ENCODE data around the gene ATP1A4. TPM values are rescaled to one million over a fixed set of nuclear protein-coding genes. Genes with fewer than 3 reads are reported as not detected.

ATP1A4 gene
- total and polyA plus RNA-seq, 4 donors, result not detected

DNA sequence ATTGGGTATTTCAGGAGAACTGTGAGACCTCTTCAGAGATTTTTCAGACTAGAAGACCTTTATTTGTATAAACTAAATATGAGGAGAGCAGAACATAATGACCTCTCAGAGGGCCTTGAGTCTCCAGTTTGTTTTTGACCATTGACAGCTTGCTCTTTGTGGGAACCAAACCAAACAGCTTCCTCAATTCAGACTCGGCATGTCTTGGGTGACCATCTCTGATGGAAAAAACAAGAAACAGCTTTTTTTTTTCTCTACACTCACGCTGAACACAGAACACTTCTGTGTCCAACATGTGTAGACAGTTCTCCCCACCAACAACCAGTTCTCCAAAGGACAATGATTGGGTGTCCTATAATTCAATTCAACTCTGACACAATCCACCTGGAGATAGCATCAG lies 11.5 kb downstream of the ATP1A4 start:
- TF ChIP-seq, protein P1, sequence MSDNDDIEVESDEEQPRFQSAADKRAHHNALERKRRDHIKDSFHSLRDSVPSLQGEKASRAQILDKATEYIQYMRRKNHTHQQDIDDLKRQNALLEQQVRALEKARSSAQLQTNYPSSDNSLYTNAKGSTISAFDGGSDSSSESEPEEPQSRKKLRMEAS (IDR thresholded peaks at IDR 0.05), result no peak
- TF ChIP-seq JUND (IDR thresholded peaks at IDR 0.05), result no peak
- no peak for TF ChIP-seq YY1 (IDR thresholded peaks at IDR 0.05)
- TF ChIP-seq, protein P2, sequence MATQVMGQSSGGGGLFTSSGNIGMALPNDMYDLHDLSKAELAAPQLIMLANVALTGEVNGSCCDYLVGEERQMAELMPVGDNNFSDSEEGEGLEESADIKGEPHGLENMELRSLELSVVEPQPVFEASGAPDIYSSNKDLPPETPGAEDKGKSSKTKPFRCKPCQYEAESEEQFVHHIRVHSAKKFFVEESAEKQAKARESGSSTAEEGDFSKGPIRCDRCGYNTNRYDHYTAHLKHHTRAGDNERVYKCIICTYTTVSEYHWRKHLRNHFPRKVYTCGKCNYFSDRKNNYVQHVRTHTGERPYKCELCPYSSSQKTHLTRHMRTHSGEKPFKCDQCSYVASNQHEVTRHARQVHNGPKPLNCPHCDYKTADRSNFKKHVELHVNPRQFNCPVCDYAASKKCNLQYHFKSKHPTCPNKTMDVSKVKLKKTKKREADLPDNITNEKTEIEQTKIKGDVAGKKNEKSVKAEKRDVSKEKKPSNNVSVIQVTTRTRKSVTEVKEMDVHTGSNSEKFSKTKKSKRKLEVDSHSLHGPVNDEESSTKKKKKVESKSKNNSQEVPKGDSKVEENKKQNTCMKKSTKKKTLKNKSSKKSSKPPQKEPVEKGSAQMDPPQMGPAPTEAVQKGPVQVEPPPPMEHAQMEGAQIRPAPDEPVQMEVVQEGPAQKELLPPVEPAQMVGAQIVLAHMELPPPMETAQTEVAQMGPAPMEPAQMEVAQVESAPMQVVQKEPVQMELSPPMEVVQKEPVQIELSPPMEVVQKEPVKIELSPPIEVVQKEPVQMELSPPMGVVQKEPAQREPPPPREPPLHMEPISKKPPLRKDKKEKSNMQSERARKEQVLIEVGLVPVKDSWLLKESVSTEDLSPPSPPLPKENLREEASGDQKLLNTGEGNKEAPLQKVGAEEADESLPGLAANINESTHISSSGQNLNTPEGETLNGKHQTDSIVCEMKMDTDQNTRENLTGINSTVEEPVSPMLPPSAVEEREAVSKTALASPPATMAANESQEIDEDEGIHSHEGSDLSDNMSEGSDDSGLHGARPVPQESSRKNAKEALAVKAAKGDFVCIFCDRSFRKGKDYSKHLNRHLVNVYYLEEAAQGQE (IDR thresholded peaks at IDR 0.05), result no peak
- no peak for TF ChIP-seq TAF1 (conservative IDR thresholded peaks at IDR 0.05)
- TF ChIP-seq, protein P3, sequence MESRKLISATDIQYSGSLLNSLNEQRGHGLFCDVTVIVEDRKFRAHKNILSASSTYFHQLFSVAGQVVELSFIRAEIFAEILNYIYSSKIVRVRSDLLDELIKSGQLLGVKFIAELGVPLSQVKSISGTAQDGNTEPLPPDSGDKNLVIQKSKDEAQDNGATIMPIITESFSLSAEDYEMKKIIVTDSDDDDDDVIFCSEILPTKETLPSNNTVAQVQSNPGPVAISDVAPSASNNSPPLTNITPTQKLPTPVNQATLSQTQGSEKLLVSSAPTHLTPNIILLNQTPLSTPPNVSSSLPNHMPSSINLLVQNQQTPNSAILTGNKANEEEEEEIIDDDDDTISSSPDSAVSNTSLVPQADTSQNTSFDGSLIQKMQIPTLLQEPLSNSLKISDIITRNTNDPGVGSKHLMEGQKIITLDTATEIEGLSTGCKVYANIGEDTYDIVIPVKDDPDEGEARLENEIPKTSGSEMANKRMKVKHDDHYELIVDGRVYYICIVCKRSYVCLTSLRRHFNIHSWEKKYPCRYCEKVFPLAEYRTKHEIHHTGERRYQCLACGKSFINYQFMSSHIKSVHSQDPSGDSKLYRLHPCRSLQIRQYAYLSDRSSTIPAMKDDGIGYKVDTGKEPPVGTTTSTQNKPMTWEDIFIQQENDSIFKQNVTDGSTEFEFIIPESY (IDR thresholded peaks at IDR 0.05), result no peak
- no peak overlapping the region for H3K9ac ChIP-seq (ENCODE audit: low read depth in 1 of 2, low read length in 2 of 2)
- DNase-seq (ENCODE audit: low spot score), result no peak
- H3K9me3 ChIP-seq (ENCODE audit: control insufficient read depth in 4 of 4, low read length in 3 of 4), result no peaks in the 10 kb centered on the region
- WGBS, result 82% methylated on average over 2 of the region's 2 CpGs
- no peaks in the 10 kb centered on the region for H3K27me3 ChIP-seq (ENCODE audit: control insufficient read depth in 4 of 4, insufficient read depth in 4 of 4, low read length in 3 of 4)
- no peak overlapping the region for H3K27ac ChIP-seq (ENCODE audit: low read depth in 1 of 2, low read length in 2 of 2)
- H3K4me1 ChIP-seq (ENCODE audit: control insufficient read depth in 4 of 4, insufficient read depth in 4 of 4, low read length in 3 of 4), result no peaks in the 10 kb centered on the region
- no peak overlapping the region for H3K4me3 ChIP-seq (ENCODE audit: low read depth in 1 of 3, low read length in 3 of 3)
- no peaks in the 10 kb centered on the region for H3K36me3 ChIP-seq (ENCODE audit: control insufficient read depth in 4 of 4, insufficient read depth in 3 of 4, low read depth in 1 of 4, low read length in 3 of 4)

DNA sequence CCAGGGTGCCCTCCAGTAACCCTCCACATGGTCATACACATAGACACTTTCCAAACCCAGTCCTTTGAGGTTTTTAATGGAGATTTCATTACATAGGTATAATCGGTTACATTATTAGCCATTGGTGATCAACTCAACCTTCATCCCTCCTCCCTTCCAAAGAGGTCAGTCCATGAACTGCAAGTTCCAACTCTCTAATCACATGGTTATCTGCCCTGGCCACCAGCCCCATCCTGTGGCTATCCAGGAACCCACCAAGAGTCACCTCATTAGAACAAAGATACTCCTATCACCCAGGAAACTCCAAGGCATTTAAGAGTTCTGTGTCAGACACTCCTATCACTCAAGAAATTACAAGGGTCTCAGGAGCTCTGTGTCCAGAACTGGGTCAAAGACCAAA lies 12.2 kb downstream of the ATP1A4 start:
- DNase-seq (ENCODE audit: low spot score), result no peak
- no peaks in the 10 kb centered on the region for H3K4me1 ChIP-seq (ENCODE audit: control insufficient read depth in 4 of 4, insufficient read depth in 4 of 4, low read length in 3 of 4)
- no peaks in the 10 kb centered on the region for H3K9me3 ChIP-seq (ENCODE audit: control insufficient read depth in 4 of 4, low read length in 3 of 4)
- 94% methylated on average over 1 of the region's 1 CpG for WGBS
- H3K4me3 ChIP-seq (ENCODE audit: low read depth in 1 of 3, low read length in 3 of 3), result no peak overlapping the region
- H3K27ac ChIP-seq (ENCODE audit: low read depth in 1 of 2, low read length in 2 of 2), result no peak overlapping the region
- TF ChIP-seq JUND (IDR thresholded peaks at IDR 0.05) (no peak), FOXA2 (IDR thresholded peaks at IDR 0.05) (no peak), RAD21 (IDR thresholded peaks at IDR 0.05) (peak in 1 of 2 donors; percentile 34)
- TF ChIP-seq, protein P4, sequence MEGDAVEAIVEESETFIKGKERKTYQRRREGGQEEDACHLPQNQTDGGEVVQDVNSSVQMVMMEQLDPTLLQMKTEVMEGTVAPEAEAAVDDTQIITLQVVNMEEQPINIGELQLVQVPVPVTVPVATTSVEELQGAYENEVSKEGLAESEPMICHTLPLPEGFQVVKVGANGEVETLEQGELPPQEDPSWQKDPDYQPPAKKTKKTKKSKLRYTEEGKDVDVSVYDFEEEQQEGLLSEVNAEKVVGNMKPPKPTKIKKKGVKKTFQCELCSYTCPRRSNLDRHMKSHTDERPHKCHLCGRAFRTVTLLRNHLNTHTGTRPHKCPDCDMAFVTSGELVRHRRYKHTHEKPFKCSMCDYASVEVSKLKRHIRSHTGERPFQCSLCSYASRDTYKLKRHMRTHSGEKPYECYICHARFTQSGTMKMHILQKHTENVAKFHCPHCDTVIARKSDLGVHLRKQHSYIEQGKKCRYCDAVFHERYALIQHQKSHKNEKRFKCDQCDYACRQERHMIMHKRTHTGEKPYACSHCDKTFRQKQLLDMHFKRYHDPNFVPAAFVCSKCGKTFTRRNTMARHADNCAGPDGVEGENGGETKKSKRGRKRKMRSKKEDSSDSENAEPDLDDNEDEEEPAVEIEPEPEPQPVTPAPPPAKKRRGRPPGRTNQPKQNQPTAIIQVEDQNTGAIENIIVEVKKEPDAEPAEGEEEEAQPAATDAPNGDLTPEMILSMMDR (IDR thresholded peaks at IDR 0.05; ENCODE audit: low read depth, low read length, missing input control), result peak; percentile 7
- H3K27me3 ChIP-seq (ENCODE audit: control insufficient read depth in 4 of 4, insufficient read depth in 4 of 4, low read length in 3 of 4), result no peaks in the 10 kb centered on the region
- H3K36me3 ChIP-seq (ENCODE audit: control insufficient read depth in 4 of 4, insufficient read depth in 3 of 4, low read depth in 1 of 4, low read length in 3 of 4), result no peaks in the 10 kb centered on the region
- no peak overlapping the region for H3K9ac ChIP-seq (ENCODE audit: low read depth in 1 of 2, low read length in 2 of 2)

DNA sequence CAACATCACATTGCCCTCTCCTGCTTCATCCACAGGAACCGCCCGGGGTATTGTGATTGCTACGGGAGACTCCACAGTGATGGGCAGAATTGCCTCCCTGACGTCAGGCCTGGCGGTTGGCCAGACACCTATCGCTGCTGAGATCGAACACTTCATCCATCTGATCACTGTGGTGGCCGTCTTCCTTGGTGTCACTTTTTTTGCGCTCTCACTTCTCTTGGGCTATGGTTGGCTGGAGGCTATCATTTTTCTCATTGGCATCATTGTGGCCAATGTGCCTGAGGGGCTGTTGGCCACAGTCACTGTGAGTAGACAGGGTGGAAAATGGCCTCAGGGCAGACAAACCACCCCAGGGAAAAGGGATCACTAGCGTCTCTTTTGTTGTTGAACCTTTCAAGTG lies 12.7 kb downstream of the ATP1A4 start:
- Histone ChIP-seq H3K9me3 (ENCODE audit: control insufficient read depth in 4 of 4, low read length in 3 of 4) (no peaks in the 10 kb centered on the region), H3K27me3 (ENCODE audit: control insufficient read depth in 4 of 4, insufficient read depth in 4 of 4, low read length in 3 of 4) (no peaks in the 10 kb centered on the region), H3K4me1 (ENCODE audit: control insufficient read depth in 4 of 4, insufficient read depth in 4 of 4, low read length in 3 of 4) (no peaks in the 10 kb centered on the region), H3K27ac (ENCODE audit: low read depth in 1 of 2, low read length in 2 of 2) (no peak overlapping the region), H3K36me3 (ENCODE audit: control insufficient read depth in 4 of 4, insufficient read depth in 3 of 4, low read depth in 1 of 4, low read length in 3 of 4) (no peaks in the 10 kb centered on the region), H3K4me3 (ENCODE audit: low read depth in 1 of 3, low read length in 3 of 3) (no peak overlapping the region), H3K9ac (ENCODE audit: low read depth in 1 of 2, low read length in 2 of 2) (no peak overlapping the region)
- WGBS, result 86% methylated on average over 10 of the region's 10 CpGs
- DNase-seq (ENCODE audit: low spot score), result no peak
- TF ChIP-seq, protein P2 (IDR thresholded peaks at IDR 0.05), result no peak
- no peak for TF ChIP-seq EGR1 (IDR thresholded peaks at IDR 0.05; ENCODE audit: low read depth in 2 of 2)
- TF ChIP-seq, protein P1 (IDR thresholded peaks at IDR 0.05), result no peak
